ENCODE measurements around the gene CEBPE. TPM values are rescaled to one million over a fixed set of nuclear protein-coding genes. Genes with fewer than 3 reads are reported as not detected.

The CEBPE gene
- polyA plus RNA-seq, 1 donor from 2014 or later: not detected

GRCh38 chr14:23071244-23071920, 47.7 kb downstream of the CEBPE start:
- Histone ChIP-seq H3F3A (ENCODE audit: insufficient read depth, low read length, poor library complexity, severe bottlenecking) (peaks cover 5% of the 10 kb centered on the region), H3K4me2 (ENCODE audit: low read length) (peak overlapping the region; percentile 97), H3K79me2 (replicated peaks; ENCODE audit: insufficient read depth, low read length) (peaks cover 52% of the 10 kb centered on the region), H4K20me1 (ENCODE audit: insufficient read depth) (peaks cover 20% of the 10 kb centered on the region), H3K27ac (ENCODE audit: low read length) (peak overlapping the region; percentile 93), H3K4me3 (ENCODE audit: low read length) (peak overlapping the region; percentile 72), H3K36me3 (ENCODE audit: insufficient read depth, low read length) (peaks cover 17% of the 10 kb centered on the region), H3K9me2 (ENCODE audit: insufficient read depth, low read length) (no peaks in the 10 kb centered on the region), H3K27me3 (ENCODE audit: insufficient read depth, low read depth, low read length) (no peaks in the 10 kb centered on the region), H3K9me3 (ENCODE audit: low read length) (no peaks in the 10 kb centered on the region), H3K9ac (ENCODE audit: low read length) (peak overlapping the region; percentile 93), H2AFZ (ENCODE audit: low read depth, low read length) (peak overlapping the region; percentile 65)
- TF ChIP-seq EZH2 (IDR thresholded peaks at IDR 0.05; ENCODE audit: borderline replicate concordance, insufficient read depth, low read length, poor library complexity, severe bottlenecking) (no peak), CTCF (IDR thresholded peaks at IDR 0.05; ENCODE audit: poor library complexity, severe bottlenecking) (no peak), SMC3 (conservative IDR thresholded peaks at IDR 0.05; ENCODE audit: poor library complexity) (no peak), REST (IDR thresholded peaks at IDR 0.05; ENCODE audit: borderline replicate concordance) (peak; percentile 91), EP300 (conservative IDR thresholded peaks at IDR 0.05; ENCODE audit: poor library complexity, severe bottlenecking) (peak; percentile 36), TAF1 (IDR thresholded peaks at IDR 0.05; ENCODE audit: low read depth) (peak; percentile 98), POLR2AphosphoS5 (IDR thresholded peaks at IDR 0.05) (peak; percentile 99), MXI1 (conservative IDR thresholded peaks at IDR 0.05; ENCODE audit: poor library complexity, severe bottlenecking) (peak; percentile 67), RAD21 (conservative IDR thresholded peaks at IDR 0.05) (no peak)

GRCh38 chr14:23070262-23071129, 48.6 kb downstream of the CEBPE start:
- peaks cover 56% of the 10 kb centered on the region for H3K79me2 ChIP-seq (replicated peaks; ENCODE audit: insufficient read depth, low read length)
- H3K9me3 ChIP-seq (ENCODE audit: low read length): no peaks in the 10 kb centered on the region
- H3K4me3 ChIP-seq (ENCODE audit: low read length): peak overlapping the region; percentile 72
- H3K27ac ChIP-seq (ENCODE audit: low read length): peak overlapping the region; percentile 93
- peak overlapping the region; percentile 78 for H3K4me2 ChIP-seq (ENCODE audit: low read length)
- peaks cover 15% of the 10 kb centered on the region for H3K36me3 ChIP-seq (ENCODE audit: insufficient read depth, low read length)
- H2AFZ ChIP-seq (ENCODE audit: low read depth, low read length): peak overlapping the region; percentile 65
- H3F3A ChIP-seq (ENCODE audit: insufficient read depth, low read length, poor library complexity, severe bottlenecking): peaks cover 5% of the 10 kb centered on the region
- TF ChIP-seq SMC3 (conservative IDR thresholded peaks at IDR 0.05; ENCODE audit: poor library complexity) (no peak), MXI1 (conservative IDR thresholded peaks at IDR 0.05; ENCODE audit: poor library complexity, severe bottlenecking) (no peak), TAF1 (IDR thresholded peaks at IDR 0.05; ENCODE audit: low read depth) (no peak), EP300 (conservative IDR thresholded peaks at IDR 0.05; ENCODE audit: poor library complexity, severe bottlenecking) (no peak), CTCF (IDR thresholded peaks at IDR 0.05; ENCODE audit: poor library complexity, severe bottlenecking) (no peak), RAD21 (conservative IDR thresholded peaks at IDR 0.05) (no peak), EZH2 (IDR thresholded peaks at IDR 0.05; ENCODE audit: borderline replicate concordance, insufficient read depth, low read length, poor library complexity, severe bottlenecking) (no peak)
- peaks cover 24% of the 10 kb centered on the region for H4K20me1 ChIP-seq (ENCODE audit: insufficient read depth)
- H3K9me2 ChIP-seq (ENCODE audit: insufficient read depth, low read length): no peaks in the 10 kb centered on the region
- peak overlapping the region; percentile 93 for H3K9ac ChIP-seq (ENCODE audit: low read length)
- no peaks in the 10 kb centered on the region for H3K27me3 ChIP-seq (ENCODE audit: insufficient read depth, low read depth, low read length)
